ENCODE data around the gene STIP1.

STIP1 gene

GRCh38 chr11:64224891-64225607 is 39.1 kb downstream of the STIP1 start:
- no peaks in the 10 kb centered on the region for H3K9me3 ChIP-seq (ENCODE audit: control insufficient read depth in 2 of 2, low read length in 2 of 2)
- H3K27me3 ChIP-seq (ENCODE audit: control insufficient read depth in 1 of 2, insufficient read depth in 2 of 2, low read length in 2 of 2): no peaks in the 10 kb centered on the region
- H3K36me3 ChIP-seq (ENCODE audit: control insufficient read depth in 2 of 2, insufficient read depth in 2 of 2, low read length in 2 of 2): peaks cover 0 to 9% of the 10 kb centered on the region in 2 donors
- H3K27ac ChIP-seq (ENCODE audit: low read length): peak overlapping the region; percentile 73
- H3K4me3 ChIP-seq (ENCODE audit: low read length in 2 of 2): peak overlapping the region; percentile 93
- peak overlapping the region; percentile 86 to 98 for H3K9ac ChIP-seq (ENCODE audit: low read length in 2 of 2)
- H3K4me1 ChIP-seq (ENCODE audit: control insufficient read depth, insufficient read depth, low read length): peaks cover 38% of the 10 kb centered on the region

GRCh38 chr11:64225608-64226506 is 39.9 kb downstream of the STIP1 start, which contains the start of the genes NUDT22 and TRPT1:
TSS of gene NUDT22 (plus strand) at chr11:64226274. CDS start at chr11:64226653, 379 bp downstream.
TSS of gene TRPT1 (minus strand) at chr11:64226186. CDS start at chr11:64225860, 326 bp downstream.
- H3K9ac ChIP-seq (ENCODE audit: low read length in 2 of 2): peak within 1 kb of the TSS; percentile 91 to 98
- peaks cover 41% of the 10 kb centered on the region for H3K4me1 ChIP-seq (ENCODE audit: control insufficient read depth, insufficient read depth, low read length)
- H3K9me3 ChIP-seq (ENCODE audit: control insufficient read depth in 2 of 2, low read length in 2 of 2): no peaks in the 10 kb centered on the region
- peak within 1 kb of the TSS; percentile 93 for H3K4me3 ChIP-seq (ENCODE audit: low read length in 2 of 2)
- peak within 1 kb of the TSS; percentile 73 for H3K27ac ChIP-seq (ENCODE audit: low read length)
- H3K27me3 ChIP-seq (ENCODE audit: control insufficient read depth in 1 of 2, insufficient read depth in 2 of 2, low read length in 2 of 2): no peaks in the 10 kb centered on the region
- H3K36me3 ChIP-seq (ENCODE audit: control insufficient read depth in 2 of 2, insufficient read depth in 2 of 2, low read length in 2 of 2): peaks cover 0 to 9% of the 10 kb centered on the region in 2 donors

GRCh38 chr11:64226507-64227051 is 40.6 kb downstream of the STIP1 start:
- Histone ChIP-seq H3K9me3 (ENCODE audit: control insufficient read depth in 2 of 2, low read length in 2 of 2) (no peaks in the 10 kb centered on the region), H3K36me3 (ENCODE audit: control insufficient read depth in 2 of 2, insufficient read depth in 2 of 2, low read length in 2 of 2) (peaks cover 0 to 9% of the 10 kb centered on the region in 2 donors), H3K4me3 (ENCODE audit: low read length in 2 of 2) (peak overlapping the region; percentile 93), H3K27ac (ENCODE audit: low read length) (peak overlapping the region; percentile 73), H3K27me3 (ENCODE audit: control insufficient read depth in 1 of 2, insufficient read depth in 2 of 2, low read length in 2 of 2) (no peaks in the 10 kb centered on the region), H3K4me1 (ENCODE audit: control insufficient read depth, insufficient read depth, low read length) (peaks cover 46% of the 10 kb centered on the region), H3K9ac (ENCODE audit: low read length in 2 of 2) (peak overlapping the region; percentile 91 to 98)

GRCh38 chr11:64227405-64227956 is 41.5 kb downstream of the STIP1 start:
- no peaks in the 10 kb centered on the region for H3K9me3 ChIP-seq (ENCODE audit: control insufficient read depth in 2 of 2, low read length in 2 of 2)
- H3K36me3 ChIP-seq (ENCODE audit: control insufficient read depth in 2 of 2, insufficient read depth in 2 of 2, low read length in 2 of 2): peaks cover 0 to 8% of the 10 kb centered on the region in 2 donors
- H3K27ac ChIP-seq (ENCODE audit: low read length): no peak overlapping the region
- H3K4me3 ChIP-seq (ENCODE audit: low read length in 2 of 2): peak overlapping the region; percentile 93
- H3K9ac ChIP-seq (ENCODE audit: low read length in 2 of 2): peak overlapping the region; percentile 91 to 98
- H3K4me1 ChIP-seq (ENCODE audit: control insufficient read depth, insufficient read depth, low read length): peaks cover 55% of the 10 kb centered on the region
- no peaks in the 10 kb centered on the region for H3K27me3 ChIP-seq (ENCODE audit: control insufficient read depth in 1 of 2, insufficient read depth in 2 of 2, low read length in 2 of 2)

- peak overlapping the region; percentile 80 to 94 for H3K9ac ChIP-seq (ENCODE audit: low read length in 2 of 2)
- peak overlapping the region; percentile 91 for H3K27ac ChIP-seq (ENCODE audit: low read length)
- H3K4me3 ChIP-seq (ENCODE audit: low read length in 2 of 2): peak overlapping the region; percentile 84 to 86
- H3K36me3 ChIP-seq (ENCODE audit: control insufficient read depth in 2 of 2, insufficient read depth in 2 of 2, low read length in 2 of 2): peaks cover 0 to under 1% of the 10 kb centered on the region in 2 donors
- no peaks in the 10 kb centered on the region for H3K9me3 ChIP-seq (ENCODE audit: control insufficient read depth in 2 of 2, low read length in 2 of 2)
- H3K27me3 ChIP-seq (ENCODE audit: control insufficient read depth in 1 of 2, insufficient read depth in 2 of 2, low read length in 2 of 2): no peaks in the 10 kb centered on the region
- peaks cover 70% of the 10 kb centered on the region for H3K4me1 ChIP-seq (ENCODE audit: control insufficient read depth, insufficient read depth, low read length)
These were observed 43.2 kb downstream of the STIP1 start for GRCh38 chr11:64229090-64229743.

- H3K27ac ChIP-seq (ENCODE audit: low read length): peak overlapping the region; percentile 91
- H3K27me3 ChIP-seq (ENCODE audit: control insufficient read depth in 1 of 2, insufficient read depth in 2 of 2, low read length in 2 of 2): no peaks in the 10 kb centered on the region
- no peaks in the 10 kb centered on the region for H3K9me3 ChIP-seq (ENCODE audit: control insufficient read depth in 2 of 2, low read length in 2 of 2)
- H3K4me3 ChIP-seq (ENCODE audit: low read length in 2 of 2): peak overlapping the region; percentile 84 to 86
- H3K36me3 ChIP-seq (ENCODE audit: control insufficient read depth in 2 of 2, insufficient read depth in 2 of 2, low read length in 2 of 2): no peaks in the 10 kb centered on the region
- H3K9ac ChIP-seq (ENCODE audit: low read length in 2 of 2): peak overlapping the region; percentile 80 to 94
- H3K4me1 ChIP-seq (ENCODE audit: control insufficient read depth, insufficient read depth, low read length): peaks cover 68% of the 10 kb centered on the region
These were observed 43.8 kb downstream of the STIP1 start for GRCh38 chr11:64229744-64230170.

- Histone ChIP-seq H3K36me3 (ENCODE audit: control insufficient read depth in 2 of 2, insufficient read depth in 2 of 2, low read length in 2 of 2) (no peaks in the 10 kb centered on the region), H3K27ac (ENCODE audit: low read length) (peak within 1 kb of the TSS; percentile 91), H3K4me3 (ENCODE audit: low read length in 2 of 2) (peak within 1 kb of the TSS; percentile 84 to 86), H3K9me3 (ENCODE audit: control insufficient read depth in 2 of 2, low read length in 2 of 2) (no peaks in the 10 kb centered on the region), H3K27me3 (ENCODE audit: control insufficient read depth in 1 of 2, insufficient read depth in 2 of 2, low read length in 2 of 2) (no peaks in the 10 kb centered on the region), H3K9ac (ENCODE audit: low read length in 2 of 2) (peak within 1 kb of the TSS; percentile 80 to 94), H3K4me1 (ENCODE audit: control insufficient read depth, insufficient read depth, low read length) (peaks cover 68% of the 10 kb centered on the region)
These were observed 44.4 kb downstream of the STIP1 start, which contains the start of gene DNAJC4 for GRCh38 chr11:64230171-64230984. TSS of gene DNAJC4 (plus strand) at chr11:64230548. CDS start at chr11:64230855, 307 bp downstream.

GRCh38 chr11:64230985-64231365 is 45.0 kb downstream of the STIP1 start:
- peaks cover 69% of the 10 kb centered on the region for H3K4me1 ChIP-seq (ENCODE audit: control insufficient read depth, insufficient read depth, low read length)
- H3K27me3 ChIP-seq (ENCODE audit: control insufficient read depth in 1 of 2, insufficient read depth in 2 of 2, low read length in 2 of 2): no peaks in the 10 kb centered on the region
- H3K36me3 ChIP-seq (ENCODE audit: control insufficient read depth in 2 of 2, insufficient read depth in 2 of 2, low read length in 2 of 2): no peaks in the 10 kb centered on the region
- H3K27ac ChIP-seq (ENCODE audit: low read length): peak overlapping the region; percentile 91
- H3K4me3 ChIP-seq (ENCODE audit: low read length in 2 of 2): peak overlapping the region; percentile 84 to 86
- H3K9me3 ChIP-seq (ENCODE audit: control insufficient read depth in 2 of 2, low read length in 2 of 2): no peaks in the 10 kb centered on the region
- peak overlapping the region; percentile 80 to 94 for H3K9ac ChIP-seq (ENCODE audit: low read length in 2 of 2)

- peak overlapping the region in 1 of 2 donors; percentile 3 for H3K4me3 ChIP-seq (ENCODE audit: low read length in 2 of 2)
These were observed 45.6 kb downstream of the STIP1 start for GRCh38 chr11:64231546-64231945.

More at GRCh38 chr11:64231546-64231945, 45.6 kb downstream of the STIP1 start:
- Histone ChIP-seq H3K27me3 (ENCODE audit: control insufficient read depth in 1 of 2, insufficient read depth in 2 of 2, low read length in 2 of 2) (no peaks in the 10 kb centered on the region), H3K9ac (ENCODE audit: low read length in 2 of 2) (no peak overlapping the region), H3K36me3 (ENCODE audit: control insufficient read depth in 2 of 2, insufficient read depth in 2 of 2, low read length in 2 of 2) (no peaks in the 10 kb centered on the region), H3K27ac (ENCODE audit: low read length) (no peak overlapping the region), H3K4me1 (ENCODE audit: control insufficient read depth, insufficient read depth, low read length) (peaks cover 69% of the 10 kb centered on the region), H3K9me3 (ENCODE audit: control insufficient read depth in 2 of 2, low read length in 2 of 2) (no peaks in the 10 kb centered on the region)
